ENCODE results near the gene CDH24. TPM values are rescaled to one million over a fixed set of nuclear protein-coding genes. Genes with fewer than 3 reads are reported as not detected.

CDH24 gene
- total and polyA plus RNA-seq, 2 of the 13 experiments (the other 11 are each of a cell fraction or from before 2014, with no cell fraction given), result 0.69 to 0.99 TPM

DNA sequence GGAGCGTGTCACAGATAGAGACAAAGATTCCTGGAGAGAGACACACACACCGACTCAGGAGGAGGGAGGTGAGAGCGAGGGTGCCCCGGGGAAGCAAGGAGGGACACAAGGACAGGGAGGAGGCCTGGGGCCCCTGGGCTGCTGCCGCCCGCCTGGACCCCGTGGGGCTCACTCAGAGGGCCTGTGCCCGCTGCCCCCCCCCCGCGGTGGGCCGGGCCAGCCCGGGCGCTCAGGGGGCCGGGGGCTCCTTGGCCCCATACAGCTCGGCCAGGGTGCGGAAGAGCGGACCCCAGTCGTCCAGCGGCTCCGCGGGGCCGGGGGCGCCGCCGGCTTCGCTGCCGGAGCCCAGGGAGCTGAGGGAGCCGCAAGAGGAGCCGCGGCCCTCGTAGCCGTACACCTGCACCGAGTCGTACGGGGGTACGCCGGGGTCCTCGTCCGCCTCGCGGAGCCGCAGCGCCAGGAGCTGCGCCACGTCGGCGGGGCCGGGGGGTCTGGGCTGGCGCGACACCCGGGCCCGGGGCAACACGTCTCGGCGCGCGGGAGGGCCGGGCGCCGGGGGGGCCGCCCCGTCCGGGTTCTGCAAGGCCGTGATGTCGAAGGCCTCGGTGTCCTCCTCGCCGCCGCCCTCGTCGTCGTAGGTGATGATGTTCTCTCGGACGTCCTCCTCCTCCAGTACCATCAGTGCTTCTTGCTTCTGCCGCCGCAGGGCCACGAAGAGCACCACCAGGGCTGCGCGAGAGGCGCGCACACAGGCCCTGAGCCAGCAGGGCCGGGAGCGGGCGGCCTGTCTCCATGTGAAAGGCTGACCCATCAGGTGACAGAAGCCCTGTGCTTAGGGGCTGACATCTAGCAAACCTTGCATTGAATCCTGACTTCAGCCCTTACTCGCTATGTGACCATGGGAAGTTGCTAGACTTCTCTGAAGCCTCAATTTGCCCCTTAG, 9.3 kb downstream of the CDH24 start:
- no peak for DNase-seq (ENCODE audit: low spot score)

DNA sequence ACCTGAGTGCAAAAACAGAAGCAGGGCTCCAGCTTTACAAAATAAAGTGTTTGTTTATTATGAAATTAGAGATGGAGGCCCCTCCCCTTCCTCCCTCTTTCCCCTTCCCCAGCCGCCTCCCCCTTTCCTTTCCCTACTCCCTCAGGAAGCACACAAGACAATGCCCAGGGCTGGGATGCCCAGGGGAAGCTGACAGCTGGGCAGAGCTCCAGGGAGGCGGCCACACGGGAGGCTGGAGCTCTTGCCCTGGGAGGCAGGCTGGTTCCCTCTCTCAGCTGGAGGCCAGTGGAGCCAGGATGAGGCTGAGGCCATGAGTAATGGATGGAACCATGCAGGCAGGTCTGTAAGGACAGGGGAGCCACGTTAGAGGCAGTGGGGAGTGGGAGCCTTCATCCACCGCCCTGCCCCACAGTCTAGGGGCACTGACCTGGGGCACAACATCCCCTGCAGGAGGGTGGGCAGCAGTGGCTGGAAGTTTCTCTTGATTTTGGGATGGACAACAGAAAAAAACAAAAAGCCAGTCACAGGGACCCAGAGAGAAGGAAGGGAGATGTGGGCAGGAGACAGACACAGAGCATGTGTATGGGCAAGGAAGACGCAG, 10.2 kb downstream of the CDH24 start:
- no peak overlapping the region for H3K9ac ChIP-seq (ENCODE audit: insufficient read depth, low read depth, low read length)
- WGBS (ENCODE audit: low lambda C conversion rate), result 32% methylated on average over 6 of the region's 6 CpGs
- H3K36me3 ChIP-seq (replicated peaks in 1 of 2; ENCODE audit: control insufficient read depth in 1 of 2, insufficient read depth in 2 of 2, low read length in 2 of 2), result no peaks in the 10 kb centered on the region
- BruUV-seq (replicated peaks), result no TSS peak
- no peak overlapping the region for H3K4me2 ChIP-seq (ENCODE audit: low read depth, low read length)
- no peak overlapping the region for H3K27ac ChIP-seq (ENCODE audit: extremely low read length, insufficient read depth, low read length)
- CTCF ChIA-PET (ENCODE audit: low intra/inter-chr PET ratio, low total read pairs), result interaction anchor here (1.4 kb wide), 1 partner anchor 61 kb away, joined by 5 read pairs; no protein-coding TSS in a partner anchor
- FAIRE-seq (no peak), DNase-seq (ENCODE audit: low spot score) (no peak), ATAC-seq (no peak)
- H3K79me2 ChIP-seq (ENCODE audit: insufficient read depth, low read length), result no peaks in the 10 kb centered on the region
- intact Hi-C loops (cut with micrococcal nuclease; ENCODE audit: unreplicated experiment) (no loop called here), in situ Hi-C loops (cut with HindIII; ENCODE audit: extremely low pct_ligation_motif_present, low pct_unique_long_range_greater_than_20kb) (no loop called here)
- H3K27me3 ChIP-seq (ENCODE audit: control insufficient read depth in 1 of 2, insufficient read depth in 2 of 2, low read length in 2 of 2), result peaks cover 16 to 32% of the 10 kb centered on the region in 2 experiments
- POLR2A ChIA-PET, result interaction anchor here (0.7 to 1.6 kb wide), 6 partner anchors 9 to 71 kb away, joined by 3 to 9 read pairs (median 3); no protein-coding TSS in a partner anchor
- peaks cover 14% of the 10 kb centered on the region for H3K4me1 ChIP-seq (ENCODE audit: insufficient read depth, low read length)
- H4K20me1 ChIP-seq (ENCODE audit: insufficient read depth, low read length), result no peaks in the 10 kb centered on the region
- no peak overlapping the region for H3K4me3 ChIP-seq (replicated peaks in 1 of 3; ENCODE audit: insufficient read depth in 1 of 3, low read depth in 2 of 3, low read length in 3 of 3)
- H3K9me3 ChIP-seq (ENCODE audit: low read length), result no peaks in the 10 kb centered on the region
- H2AFZ ChIP-seq (ENCODE audit: low read length), result no peak overlapping the region
- TF ChIP-seq KDM5B (CRISPR knock-in tag; IDR thresholded peaks at IDR 0.05; ENCODE audit: borderline replicate concordance), result 0 out of 2 replicates have a peak, but pooled peaks have one; percentile 18
- no peak for TF ChIP-seq ATF7 (IDR thresholded peaks at IDR 0.05)
- TF ChIP-seq ATF7 (CRISPR knock-in tag; IDR thresholded peaks at IDR 0.05), result 0 out of 2 replicates have a peak, but pooled peaks have one; percentile 15
- no peak for TF ChIP-seq SRF (IDR thresholded peaks at IDR 0.05; ENCODE audit: low read depth, low read length)
- TF ChIP-seq, protein P1, sequence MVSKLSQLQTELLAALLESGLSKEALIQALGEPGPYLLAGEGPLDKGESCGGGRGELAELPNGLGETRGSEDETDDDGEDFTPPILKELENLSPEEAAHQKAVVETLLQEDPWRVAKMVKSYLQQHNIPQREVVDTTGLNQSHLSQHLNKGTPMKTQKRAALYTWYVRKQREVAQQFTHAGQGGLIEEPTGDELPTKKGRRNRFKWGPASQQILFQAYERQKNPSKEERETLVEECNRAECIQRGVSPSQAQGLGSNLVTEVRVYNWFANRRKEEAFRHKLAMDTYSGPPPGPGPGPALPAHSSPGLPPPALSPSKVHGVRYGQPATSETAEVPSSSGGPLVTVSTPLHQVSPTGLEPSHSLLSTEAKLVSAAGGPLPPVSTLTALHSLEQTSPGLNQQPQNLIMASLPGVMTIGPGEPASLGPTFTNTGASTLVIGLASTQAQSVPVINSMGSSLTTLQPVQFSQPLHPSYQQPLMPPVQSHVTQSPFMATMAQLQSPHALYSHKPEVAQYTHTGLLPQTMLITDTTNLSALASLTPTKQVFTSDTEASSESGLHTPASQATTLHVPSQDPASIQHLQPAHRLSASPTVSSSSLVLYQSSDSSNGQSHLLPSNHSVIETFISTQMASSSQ (IDR thresholded peaks at IDR 0.05; ENCODE audit: low read depth), result no peak
- TF ChIP-seq, protein P1 (CRISPR knock-in tag; IDR thresholded peaks at IDR 0.05; ENCODE audit: borderline replicate concordance), result no peak
- 0 out of 2 replicates have a peak, but pooled peaks have one; percentile 24 for TF ChIP-seq ZNF768 (CRISPR knock-in tag; IDR thresholded peaks at IDR 0.05)
- TF ChIP-seq, protein P2, sequence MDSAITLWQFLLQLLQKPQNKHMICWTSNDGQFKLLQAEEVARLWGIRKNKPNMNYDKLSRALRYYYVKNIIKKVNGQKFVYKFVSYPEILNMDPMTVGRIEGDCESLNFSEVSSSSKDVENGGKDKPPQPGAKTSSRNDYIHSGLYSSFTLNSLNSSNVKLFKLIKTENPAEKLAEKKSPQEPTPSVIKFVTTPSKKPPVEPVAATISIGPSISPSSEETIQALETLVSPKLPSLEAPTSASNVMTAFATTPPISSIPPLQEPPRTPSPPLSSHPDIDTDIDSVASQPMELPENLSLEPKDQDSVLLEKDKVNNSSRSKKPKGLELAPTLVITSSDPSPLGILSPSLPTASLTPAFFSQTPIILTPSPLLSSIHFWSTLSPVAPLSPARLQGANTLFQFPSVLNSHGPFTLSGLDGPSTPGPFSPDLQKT (CRISPR knock-in tag; IDR thresholded peaks at IDR 0.05; ENCODE audit: borderline replicate concordance), result no peak
- no peak for TF ChIP-seq ZNF547 (CRISPR knock-in tag; IDR thresholded peaks at IDR 0.05)

More for the DNA sequence above, 9.3 kb downstream of the CDH24 start:
- peaks cover 11 to 23% of the 10 kb centered on the region in 2 experiments for H3K27me3 ChIP-seq (ENCODE audit: control insufficient read depth in 1 of 2, insufficient read depth in 2 of 2, low read length in 2 of 2)
- TF ChIP-seq TMF1 (CRISPR knock-in tag; IDR thresholded peaks at IDR 0.05; ENCODE audit: low read depth) (0 out of 2 replicates have a peak, but pooled peaks have one; percentile 28), WIZ (CRISPR knock-in tag; IDR thresholded peaks at IDR 0.05) (no peak)
- ATAC-seq, result no peak
- H3K27ac ChIP-seq (ENCODE audit: extremely low read length, insufficient read depth, low read length), result no peak overlapping the region
- WGBS (ENCODE audit: low lambda C conversion rate), result 82% methylated on average over 85 of the region's 85 CpGs
- POLR2A ChIA-PET, result interaction anchor here (1.0 to 1.3 kb wide), 2 partner anchors 10 to 72 kb away, joined by 3 read pairs; no protein-coding TSS in a partner anchor
- intact Hi-C loops (cut with micrococcal nuclease; ENCODE audit: unreplicated experiment) (no loop called here), in situ Hi-C loops (cut with HindIII; ENCODE audit: extremely low pct_ligation_motif_present, low pct_unique_long_range_greater_than_20kb) (no loop called here)
- peaks cover 20% of the 10 kb centered on the region for H3K4me1 ChIP-seq (ENCODE audit: insufficient read depth, low read length)
- no peak overlapping the region for H3K4me2 ChIP-seq (ENCODE audit: low read depth, low read length)
- FAIRE-seq, result no peak
- no peaks in the 10 kb centered on the region for H4K20me1 ChIP-seq (ENCODE audit: insufficient read depth, low read length)
- no peak overlapping the region for H3K4me3 ChIP-seq (replicated peaks in 1 of 3; ENCODE audit: insufficient read depth in 1 of 3, low read depth in 2 of 3, low read length in 3 of 3)
- H3K79me2 ChIP-seq (ENCODE audit: insufficient read depth, low read length), result no peaks in the 10 kb centered on the region
- H3K36me3 ChIP-seq (replicated peaks in 1 of 2; ENCODE audit: control insufficient read depth in 1 of 2, insufficient read depth in 2 of 2, low read length in 2 of 2), result no peaks in the 10 kb centered on the region
- H3K9me3 ChIP-seq (ENCODE audit: low read length), result no peaks in the 10 kb centered on the region
- no peak overlapping the region for H3K9ac ChIP-seq (ENCODE audit: insufficient read depth, low read depth, low read length)
- CTCF ChIA-PET (ENCODE audit: low intra/inter-chr PET ratio, low total read pairs), result interaction anchor here (1.4 kb wide), 1 partner anchor 61 kb away, joined by 5 read pairs; no protein-coding TSS in a partner anchor
- no TSS peak for BruUV-seq (replicated peaks)
- H2AFZ ChIP-seq (ENCODE audit: low read length), result no peak overlapping the region
